ENCODE measurements around the gene STARD7.

STARD7 gene

DNA sequence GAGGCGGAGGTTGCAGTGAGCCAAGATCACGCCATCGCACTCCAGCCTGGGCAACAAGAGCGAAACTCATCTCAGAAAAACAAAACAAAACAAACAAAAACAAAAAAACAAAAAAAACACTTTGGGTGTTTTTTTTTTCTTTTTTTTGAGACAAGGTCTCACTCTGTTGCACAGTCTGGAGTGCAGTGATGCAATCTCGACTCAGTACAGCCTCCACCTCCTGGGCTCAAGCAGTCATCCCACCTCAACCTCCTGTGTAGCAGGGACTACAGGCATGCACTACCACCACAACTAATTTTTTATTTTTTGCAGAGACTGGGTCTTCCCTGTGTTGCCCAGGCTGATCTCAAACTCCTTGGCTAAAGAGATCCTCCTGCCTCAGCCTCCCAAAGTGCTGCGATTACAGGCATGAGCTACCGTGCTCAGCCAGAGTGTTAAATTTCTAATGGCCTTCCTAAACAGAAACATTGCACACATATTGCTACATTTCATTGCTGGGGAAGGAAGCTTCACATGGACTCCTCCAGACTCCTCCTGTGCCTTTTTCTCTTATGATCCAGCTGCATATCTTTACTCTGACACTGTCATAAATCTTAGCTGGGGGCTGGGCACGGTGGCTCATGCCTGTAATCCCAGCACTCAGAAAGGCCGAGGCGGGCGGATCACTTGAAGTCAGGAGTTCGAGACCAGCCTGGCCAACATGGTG lies 19.7 kb downstream of the STARD7 start:
- H3K36me3 ChIP-seq (ENCODE audit: insufficient read depth, low read length), result peaks cover 76% of the 10 kb centered on the region

DNA sequence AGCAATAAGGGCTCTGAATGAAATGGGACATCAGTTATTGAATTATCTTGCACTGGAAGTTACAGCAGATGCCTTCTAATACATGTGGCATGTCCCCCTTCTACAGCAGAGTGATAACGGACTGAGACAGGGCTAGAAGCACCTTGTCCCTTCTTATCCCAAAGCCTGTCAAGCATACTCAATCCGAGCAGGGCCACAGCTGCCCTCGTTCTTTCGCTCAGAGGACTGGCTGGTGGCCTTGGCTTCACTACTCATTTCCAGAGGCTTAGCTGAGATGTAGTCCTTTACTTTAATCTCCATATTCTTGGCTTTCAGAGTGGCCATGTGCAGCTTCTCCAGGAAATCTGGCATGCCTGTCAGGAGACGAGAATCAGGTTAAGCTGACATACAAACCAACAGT lies 22.1 kb downstream of the STARD7 start:
- no peaks in the 10 kb centered on the region for H3K27me3 ChIP-seq (ENCODE audit: control insufficient read depth in 1 of 2, insufficient read depth in 2 of 2, low read length in 2 of 2)
- no peaks in the 10 kb centered on the region for H3K9me3 ChIP-seq (ENCODE audit: low read length)
- H3K4me3 ChIP-seq (ENCODE audit: low read depth in 1 of 2, low read length in 2 of 2), result no peak overlapping the region
- peaks cover 52% of the 10 kb centered on the region for H3K36me3 ChIP-seq (ENCODE audit: insufficient read depth, low read length)
- H3K27ac ChIP-seq (ENCODE audit: low read depth, low read length), result no peak overlapping the region
- no peak overlapping the region for H3K9ac ChIP-seq (ENCODE audit: low read length)
- no peaks in the 10 kb centered on the region for H3K4me1 ChIP-seq (ENCODE audit: insufficient read depth, low read length)

More for the DNA sequence above, 19.7 kb downstream of the STARD7 start:
- no peaks in the 10 kb centered on the region for H3K4me1 ChIP-seq (ENCODE audit: insufficient read depth, low read length)
- no peak overlapping the region for H3K27ac ChIP-seq (ENCODE audit: low read depth, low read length)
- H3K4me3 ChIP-seq (ENCODE audit: low read depth in 1 of 2, low read length in 2 of 2), result no peak overlapping the region
- no peaks in the 10 kb centered on the region for H3K27me3 ChIP-seq (ENCODE audit: control insufficient read depth in 1 of 2, insufficient read depth in 2 of 2, low read length in 2 of 2)
- no peaks in the 10 kb centered on the region for H3K9me3 ChIP-seq (ENCODE audit: low read length)
- H3K9ac ChIP-seq (ENCODE audit: low read length), result no peak overlapping the region

DNA sequence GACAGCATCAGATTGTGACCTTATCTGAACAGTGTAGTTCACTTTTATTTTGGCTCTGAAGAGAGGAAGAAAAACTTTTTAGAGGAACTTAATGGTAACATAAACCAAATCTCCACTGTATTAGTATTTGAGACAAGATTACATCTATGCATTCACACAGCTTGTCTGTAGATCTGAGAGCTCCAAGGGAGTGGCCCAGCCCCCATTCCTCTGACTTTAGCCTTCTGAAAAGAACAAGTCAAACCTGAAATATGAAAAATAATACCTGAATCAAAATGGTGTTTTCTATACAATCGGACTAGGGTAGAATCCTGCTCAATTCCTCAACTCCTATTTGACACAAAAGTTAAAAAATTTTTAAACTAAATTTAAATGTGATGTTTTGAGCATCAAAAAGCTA lies 23.1 kb downstream of the STARD7 start:
- Histone ChIP-seq H3K4me3 (ENCODE audit: low read depth in 1 of 2, low read length in 2 of 2) (no peak overlapping the region), H3K36me3 (ENCODE audit: insufficient read depth, low read length) (peaks cover 42% of the 10 kb centered on the region), H3K4me1 (ENCODE audit: insufficient read depth, low read length) (no peaks in the 10 kb centered on the region), H3K27ac (ENCODE audit: low read depth, low read length) (no peak overlapping the region), H3K27me3 (ENCODE audit: control insufficient read depth in 1 of 2, insufficient read depth in 2 of 2, low read length in 2 of 2) (no peaks in the 10 kb centered on the region), H3K9me3 (ENCODE audit: low read length) (no peaks in the 10 kb centered on the region), H3K9ac (ENCODE audit: low read length) (no peak overlapping the region)

DNA sequence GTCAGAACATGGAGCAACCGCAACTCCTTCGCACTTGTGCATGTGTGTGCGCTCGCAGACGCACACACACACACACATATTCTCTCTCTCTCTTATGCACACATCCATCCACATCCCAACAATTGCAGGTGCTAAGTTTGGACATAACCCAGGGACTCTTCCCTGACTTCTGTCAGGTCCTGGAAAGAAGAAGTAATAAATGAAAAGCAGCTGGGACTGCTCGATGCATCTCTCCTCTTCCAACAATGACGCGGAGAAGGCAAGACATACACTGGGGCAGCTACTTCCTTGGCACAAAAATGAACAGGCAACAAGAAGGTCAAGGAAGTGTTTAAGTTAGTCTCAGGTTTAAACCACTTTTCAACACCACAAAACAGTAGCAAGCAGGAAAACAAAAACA lies 23.6 kb downstream of the STARD7 start:
- no peak overlapping the region for H3K27ac ChIP-seq (ENCODE audit: low read depth, low read length)
- H3K9ac ChIP-seq (ENCODE audit: low read length), result no peak overlapping the region
- peaks cover 36% of the 10 kb centered on the region for H3K36me3 ChIP-seq (ENCODE audit: insufficient read depth, low read length)
- H3K27me3 ChIP-seq (ENCODE audit: control insufficient read depth in 1 of 2, insufficient read depth in 2 of 2, low read length in 2 of 2), result no peaks in the 10 kb centered on the region
- no peaks in the 10 kb centered on the region for H3K4me1 ChIP-seq (ENCODE audit: insufficient read depth, low read length)
- H3K4me3 ChIP-seq (ENCODE audit: low read depth in 1 of 2, low read length in 2 of 2), result no peak overlapping the region
- H3K9me3 ChIP-seq (ENCODE audit: low read length), result no peaks in the 10 kb centered on the region

DNA sequence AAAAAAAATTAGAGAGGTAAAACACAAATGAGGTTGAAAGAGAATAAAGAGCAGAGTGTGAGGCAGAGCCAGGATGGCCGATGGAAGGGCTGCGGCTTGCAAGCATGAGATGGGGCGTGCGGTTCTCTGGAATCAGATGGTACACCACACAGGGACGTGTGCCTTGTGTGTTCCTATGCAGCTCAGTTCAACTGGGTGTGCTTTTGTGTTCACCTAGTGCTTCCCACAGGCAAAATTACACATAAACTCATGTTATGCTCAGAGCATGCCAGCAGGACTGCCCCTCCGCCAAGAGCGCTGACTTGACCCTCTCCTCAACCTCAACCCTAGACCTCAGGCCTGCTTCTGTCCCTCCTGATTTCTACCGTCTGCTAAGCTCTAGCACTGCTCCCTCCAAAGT lies 24.4 kb downstream of the STARD7 start:
- no peak overlapping the region for H3K27ac ChIP-seq (ENCODE audit: low read depth, low read length)
- no peaks in the 10 kb centered on the region for H3K4me1 ChIP-seq (ENCODE audit: insufficient read depth, low read length)
- H3K4me3 ChIP-seq (ENCODE audit: low read depth in 1 of 2, low read length in 2 of 2), result no peak overlapping the region
- no peak overlapping the region for H3K9ac ChIP-seq (ENCODE audit: low read length)
- H3K27me3 ChIP-seq (ENCODE audit: control insufficient read depth in 1 of 2, insufficient read depth in 2 of 2, low read length in 2 of 2), result no peaks in the 10 kb centered on the region
- no peaks in the 10 kb centered on the region for H3K9me3 ChIP-seq (ENCODE audit: low read length)
- H3K36me3 ChIP-seq (ENCODE audit: insufficient read depth, low read length), result peaks cover 35% of the 10 kb centered on the region

GRCh38 chr2:96181529-96181928 lies 27.1 kb downstream of the STARD7 start:
- Histone ChIP-seq H3K4me3 (ENCODE audit: low read depth in 1 of 2, low read length in 2 of 2) (no peak overlapping the region), H3K9me3 (ENCODE audit: low read length) (no peaks in the 10 kb centered on the region), H3K4me1 (ENCODE audit: insufficient read depth, low read length) (no peaks in the 10 kb centered on the region), H3K36me3 (ENCODE audit: insufficient read depth, low read length) (peaks cover 20% of the 10 kb centered on the region), H3K9ac (ENCODE audit: low read length) (no peak overlapping the region), H3K27ac (ENCODE audit: low read depth, low read length) (no peak overlapping the region), H3K27me3 (ENCODE audit: control insufficient read depth in 1 of 2, insufficient read depth in 2 of 2, low read length in 2 of 2) (no peaks in the 10 kb centered on the region)

- Histone ChIP-seq H3K4me1 (ENCODE audit: insufficient read depth, low read length) (no peaks in the 10 kb centered on the region), H3K9me3 (ENCODE audit: low read length) (no peaks in the 10 kb centered on the region), H3K4me3 (ENCODE audit: low read depth in 1 of 2, low read length in 2 of 2) (no peak overlapping the region), H3K27ac (ENCODE audit: low read depth, low read length) (no peak overlapping the region), H3K9ac (ENCODE audit: low read length) (no peak overlapping the region), H3K36me3 (ENCODE audit: insufficient read depth, low read length) (peaks cover 10% of the 10 kb centered on the region), H3K27me3 (ENCODE audit: control insufficient read depth in 1 of 2, insufficient read depth in 2 of 2, low read length in 2 of 2) (no peaks in the 10 kb centered on the region)
Measured at GRCh38 chr2:96180521-96180920, 28.1 kb downstream of the STARD7 start.

DNA sequence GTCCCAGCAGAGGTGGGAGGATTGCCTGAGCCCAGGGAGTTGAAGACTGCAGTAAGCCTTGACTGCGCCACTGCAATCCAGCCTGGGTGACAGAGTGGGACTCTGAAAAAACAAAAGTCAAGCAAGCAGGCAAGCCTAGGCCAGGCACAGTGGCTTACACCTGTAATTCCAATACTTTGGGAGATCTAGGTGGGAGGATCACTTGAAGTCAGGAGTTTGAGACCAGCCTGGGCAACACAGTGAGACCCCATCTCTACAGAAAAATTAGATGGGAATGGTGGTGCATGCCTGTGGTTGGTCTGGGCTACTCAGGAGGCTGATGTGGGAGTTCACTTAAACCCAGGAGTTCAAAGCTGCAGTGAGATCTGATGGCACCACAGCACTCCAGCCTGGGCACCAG lies 28.6 kb downstream of the STARD7 start:
- Histone ChIP-seq H3K4me1 (ENCODE audit: insufficient read depth, low read length) (no peaks in the 10 kb centered on the region), H3K27ac (ENCODE audit: low read depth, low read length) (no peak overlapping the region), H3K9me3 (ENCODE audit: low read length) (no peaks in the 10 kb centered on the region), H3K36me3 (ENCODE audit: insufficient read depth, low read length) (peaks cover 5% of the 10 kb centered on the region), H3K27me3 (ENCODE audit: control insufficient read depth in 1 of 2, insufficient read depth in 2 of 2, low read length in 2 of 2) (no peaks in the 10 kb centered on the region), H3K4me3 (ENCODE audit: low read depth in 1 of 2, low read length in 2 of 2) (no peak overlapping the region), H3K9ac (ENCODE audit: low read length) (no peak overlapping the region)

DNA sequence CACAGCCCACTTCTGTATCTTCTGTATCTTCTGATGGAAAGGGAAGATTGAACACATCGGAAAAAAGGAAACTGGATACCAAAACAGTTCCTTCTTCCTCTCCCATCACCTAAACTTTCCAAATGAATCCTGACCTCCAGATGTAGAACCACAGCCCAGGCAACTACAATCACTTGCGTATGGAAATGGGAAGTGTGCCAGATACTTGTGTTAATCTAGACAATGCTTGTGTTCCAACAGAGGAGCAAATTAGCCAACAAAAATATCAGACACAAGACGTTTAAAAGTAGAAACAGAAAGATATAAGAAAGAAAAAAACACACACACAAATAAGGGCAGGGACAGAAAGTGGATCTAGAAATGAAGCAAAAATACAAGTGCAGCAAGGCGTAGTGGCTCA lies 32.0 kb downstream of the STARD7 start:
- Histone ChIP-seq H3K4me1 (ENCODE audit: insufficient read depth, low read length) (no peaks in the 10 kb centered on the region), H3K4me3 (ENCODE audit: low read depth in 1 of 2, low read length in 2 of 2) (no peak overlapping the region), H3K27me3 (ENCODE audit: control insufficient read depth in 1 of 2, insufficient read depth in 2 of 2, low read length in 2 of 2) (no peaks in the 10 kb centered on the region), H3K36me3 (ENCODE audit: insufficient read depth, low read length) (no peaks in the 10 kb centered on the region), H3K27ac (ENCODE audit: low read depth, low read length) (no peak overlapping the region), H3K9ac (ENCODE audit: low read length) (no peak overlapping the region), H3K9me3 (ENCODE audit: low read length) (no peaks in the 10 kb centered on the region)

DNA sequence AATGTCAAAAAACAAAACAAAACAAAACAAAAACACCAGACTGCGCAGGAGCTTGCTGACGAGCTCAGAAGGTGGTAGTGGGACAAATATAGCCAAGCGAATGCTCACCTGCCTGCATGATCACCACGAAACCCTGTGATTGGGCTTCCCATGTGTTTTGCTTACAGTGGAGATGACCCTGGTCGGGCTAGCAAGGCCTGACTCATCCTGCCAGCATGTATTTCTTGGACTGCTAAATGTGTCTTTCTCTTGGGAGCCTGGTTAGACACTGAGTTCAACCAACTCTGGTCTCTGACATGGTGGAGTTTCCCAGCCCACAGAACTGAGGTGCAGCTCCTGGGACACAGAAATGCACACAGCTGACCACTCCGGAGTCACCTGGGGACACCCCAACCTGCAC lies 32.7 kb downstream of the STARD7 start:
- no peak overlapping the region for H3K27ac ChIP-seq (ENCODE audit: low read depth, low read length)
- no peaks in the 10 kb centered on the region for H3K36me3 ChIP-seq (ENCODE audit: insufficient read depth, low read length)
- no peaks in the 10 kb centered on the region for H3K4me1 ChIP-seq (ENCODE audit: insufficient read depth, low read length)
- H3K9ac ChIP-seq (ENCODE audit: low read length), result no peak overlapping the region
- H3K27me3 ChIP-seq (ENCODE audit: control insufficient read depth in 1 of 2, insufficient read depth in 2 of 2, low read length in 2 of 2), result no peaks in the 10 kb centered on the region
- no peak overlapping the region for H3K4me3 ChIP-seq (ENCODE audit: low read depth in 1 of 2, low read length in 2 of 2)
- no peaks in the 10 kb centered on the region for H3K9me3 ChIP-seq (ENCODE audit: low read length)

GRCh38 chr2:96174251-96175144 lies 34.1 kb downstream of the STARD7 start:
- no peaks in the 10 kb centered on the region for H3K36me3 ChIP-seq (ENCODE audit: insufficient read depth, low read length)
- no peaks in the 10 kb centered on the region for H3K9me3 ChIP-seq (ENCODE audit: low read length)
- no peak overlapping the region for H3K9ac ChIP-seq (ENCODE audit: low read length)
- H3K27me3 ChIP-seq (ENCODE audit: control insufficient read depth in 1 of 2, insufficient read depth in 2 of 2, low read length in 2 of 2), result no peaks in the 10 kb centered on the region
- H3K4me1 ChIP-seq (ENCODE audit: insufficient read depth, low read length), result no peaks in the 10 kb centered on the region
- H3K4me3 ChIP-seq (ENCODE audit: low read depth in 1 of 2, low read length in 2 of 2), result no peak overlapping the region
- no peak overlapping the region for H3K27ac ChIP-seq (ENCODE audit: low read depth, low read length)
